ENCODE results near the gene MCF2L2.

GRCh38 chr3:183444748-183445147 is 16.3 kb upstream of the MCF2L2 start:
- TF ChIP-seq POLR2A (IDR thresholded peaks at IDR 0.05; ENCODE audit: low read depth, low read length): no peak
- no peak for TF ChIP-seq CTCF (IDR thresholded peaks at IDR 0.05; ENCODE audit: extremely low read depth in 1 of 2, insufficient read depth in 1 of 2, low read depth in 1 of 2, low read length in 2 of 2)
- no peak for TF ChIP-seq MYC (IDR thresholded peaks at IDR 0.05; ENCODE audit: low read depth, low read length)
- TF ChIP-seq EZH2 (IDR thresholded peaks at IDR 0.05; ENCODE audit: borderline replicate concordance, low read depth, low read length, severe bottlenecking): no peak
- TF ChIP-seq MAX (IDR thresholded peaks at IDR 0.05; ENCODE audit: insufficient read depth, insufficient read length): no peak
- TF ChIP-seq POLR2AphosphoS5 (IDR thresholded peaks at IDR 0.05; ENCODE audit: insufficient read depth, low read depth, low read length): no peak
